HG02571 (cell line): ENCODE measurements around the gene LOXHD1.

ENCODE experiments used
- ATAC-seq: cut with Tn5 transposase; IDR thresholded peaks from one replicate; pipeline ENCODE4 v1.9.1; 2021; ENCODE audit warnings: mild to moderate bottlenecking, moderate library complexity; ENCODE audit not compliant: unreplicated experiment

LOXHD1 gene

GRCh38 chr18:46459789-46460455 is 197.1 kb downstream of the LOXHD1 start:
- no peak for ATAC-seq

- no peak for ATAC-seq
These were observed 198.5 kb downstream of the LOXHD1 start for GRCh38 chr18:46458472-46458871.

- ATAC-seq: no peak
These were observed 200.3 kb downstream of the LOXHD1 start for GRCh38 chr18:46456691-46457090.

GRCh38 chr18:46452820-46453219 is 204.2 kb downstream of the LOXHD1 start:
- no peak for ATAC-seq

GRCh38 chr18:46449499-46449898 is 207.5 kb downstream of the LOXHD1 start:
- ATAC-seq: no peak

- no peak for ATAC-seq
These were observed 208.0 kb downstream of the LOXHD1 start for GRCh38 chr18:46449033-46449432.

GRCh38 chr18:46448347-46448746 is 208.7 kb downstream of the LOXHD1 start:
- ATAC-seq: no peak

- ATAC-seq: no peak
These were observed 209.2 kb downstream of the LOXHD1 start for GRCh38 chr18:46447792-46448191.

GRCh38 chr18:46447323-46447722 is 209.7 kb downstream of the LOXHD1 start:
- no peak for ATAC-seq

- ATAC-seq: no peak
These were observed 211.3 kb downstream of the LOXHD1 start for GRCh38 chr18:46445522-46446313.

GRCh38 chr18:46439037-46439436 is 218.0 kb downstream of the LOXHD1 start:
- ATAC-seq: no peak

- ATAC-seq: no peak
These were observed 220.0 kb downstream of the LOXHD1 start for GRCh38 chr18:46437061-46437460.

GRCh38 chr18:46436621-46437020 is 220.4 kb downstream of the LOXHD1 start:
- no peak for ATAC-seq

GRCh38 chr18:46435031-46435430 is 222.0 kb downstream of the LOXHD1 start:
- ATAC-seq: no peak

GRCh38 chr18:46434629-46435028 is 222.4 kb downstream of the LOXHD1 start:
- ATAC-seq: no peak

GRCh38 chr18:46433121-46433826 is 223.7 kb downstream of the LOXHD1 start:
- ATAC-seq: no peak

GRCh38 chr18:46431522-46432171 is 225.4 kb downstream of the LOXHD1 start:
- no peak for ATAC-seq

GRCh38 chr18:46429649-46430224 is 227.3 kb downstream of the LOXHD1 start:
- ATAC-seq: no peak

GRCh38 chr18:46429130-46429529 is 227.9 kb downstream of the LOXHD1 start:
- ATAC-seq: no peak

GRCh38 chr18:46428368-46428767 is 228.7 kb downstream of the LOXHD1 start:
- no peak for ATAC-seq
